GM18508 (cell line): Measurements from ENCODE around the gene THAP11.

Experiments
- ATAC-seq: cut with Tn5 transposase; IDR thresholded peaks from one replicate; pipeline ENCODE4 v1.9.1; 2021; ENCODE audit warnings: moderate number of reproducible peaks; ENCODE audit not compliant: insufficient read depth, unreplicated experiment

The THAP11 gene

DNA sequence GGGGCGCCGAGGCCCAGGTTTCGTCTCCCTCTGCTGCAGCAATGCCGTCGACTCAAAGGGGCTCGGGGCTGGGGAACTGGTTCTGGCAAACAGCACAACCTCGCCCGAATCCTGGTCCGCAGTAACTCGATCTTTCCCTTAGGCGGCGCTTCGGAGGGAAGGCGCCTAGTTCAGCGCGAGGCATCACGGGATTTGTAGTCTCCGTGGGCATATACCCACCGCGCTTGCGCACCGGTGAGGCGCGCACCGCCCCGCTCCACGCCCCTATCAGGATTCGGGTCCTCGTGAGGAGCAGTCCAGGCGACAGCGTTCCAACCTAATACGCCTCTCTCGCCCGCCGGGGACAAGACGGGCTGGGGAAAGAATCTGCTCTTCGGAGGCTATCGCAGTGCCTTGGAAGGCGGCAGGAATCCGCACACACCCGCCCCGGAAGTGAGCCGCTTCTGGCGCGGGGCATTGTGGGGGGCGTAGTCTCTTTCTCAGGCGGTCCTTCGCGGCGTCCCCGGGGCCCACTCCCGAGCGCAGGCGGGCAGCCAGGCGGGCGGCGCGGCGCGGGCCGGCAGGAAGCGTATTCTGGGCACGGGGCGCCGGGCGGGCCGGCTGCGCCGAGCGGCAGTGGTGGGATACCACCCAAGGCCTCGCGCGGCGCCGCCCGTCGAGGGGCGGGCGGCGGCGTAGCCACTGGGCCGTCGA, at the start of gene THAP11:
Gene THAP11, plus strand, starts transcription at position 505 of the 693 bp plus-strand sequence. CDS start 235 bp downstream, outside the sequence.
- no peak for ATAC-seq

DNA sequence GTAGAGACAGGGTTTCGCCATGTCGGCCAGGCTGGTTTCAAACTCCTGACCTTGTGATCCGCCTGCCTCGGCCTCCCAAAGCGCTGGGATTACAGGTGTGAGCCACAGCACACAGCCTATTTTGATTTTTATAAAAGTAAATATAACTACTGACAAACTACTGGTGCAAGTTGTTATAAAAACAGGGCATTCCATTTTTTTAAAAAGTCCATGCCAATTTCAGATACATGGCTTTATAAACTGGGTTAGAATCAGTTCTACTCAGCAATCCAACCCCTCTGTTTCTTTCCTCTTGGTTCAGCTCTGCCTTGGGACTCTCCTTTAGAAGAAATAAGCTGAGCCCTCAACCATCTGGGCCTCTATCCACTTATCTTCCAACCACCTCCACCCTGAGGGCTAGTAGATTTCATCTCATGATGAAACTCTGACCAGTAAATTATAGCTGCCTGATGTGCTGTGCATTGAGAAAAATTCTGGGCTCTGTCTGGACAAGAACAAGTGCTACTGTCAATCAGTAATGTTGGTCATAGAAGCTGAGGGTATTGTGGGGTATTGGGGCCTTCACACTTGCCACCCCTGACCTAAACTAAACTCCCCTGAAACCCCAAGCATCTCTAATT, 45.9 kb upstream of the THAP11 start:
- no peak for ATAC-seq

DNA sequence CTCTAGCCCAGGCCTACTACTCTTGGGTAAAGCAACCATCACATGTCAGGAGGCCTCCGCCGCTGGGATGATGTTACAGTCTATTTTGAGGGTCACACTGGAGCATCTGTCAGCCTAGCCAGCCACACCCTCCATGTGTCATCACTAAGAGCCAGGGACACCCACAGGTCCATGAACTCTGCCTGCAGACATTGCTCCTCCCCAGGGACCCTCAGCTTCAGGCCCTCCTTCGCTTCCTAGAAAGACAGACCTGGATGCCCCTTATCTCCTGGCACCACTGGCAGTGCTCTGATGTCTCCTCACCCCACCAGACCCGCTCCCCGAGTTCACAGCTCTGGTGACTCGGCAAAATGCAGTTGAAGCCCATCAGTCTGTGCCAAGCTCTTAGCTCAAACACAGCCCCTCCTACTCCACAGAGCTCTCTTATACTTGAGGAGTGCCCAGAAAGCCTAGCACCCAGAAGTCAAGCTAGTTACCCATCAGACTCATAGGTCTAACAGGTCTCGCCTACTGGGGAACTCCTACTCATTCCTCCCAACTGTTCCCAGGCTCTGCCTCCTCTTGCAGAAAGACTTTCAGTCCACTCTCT, 41.7 kb upstream of the THAP11 start:
- no peak for ATAC-seq

DNA sequence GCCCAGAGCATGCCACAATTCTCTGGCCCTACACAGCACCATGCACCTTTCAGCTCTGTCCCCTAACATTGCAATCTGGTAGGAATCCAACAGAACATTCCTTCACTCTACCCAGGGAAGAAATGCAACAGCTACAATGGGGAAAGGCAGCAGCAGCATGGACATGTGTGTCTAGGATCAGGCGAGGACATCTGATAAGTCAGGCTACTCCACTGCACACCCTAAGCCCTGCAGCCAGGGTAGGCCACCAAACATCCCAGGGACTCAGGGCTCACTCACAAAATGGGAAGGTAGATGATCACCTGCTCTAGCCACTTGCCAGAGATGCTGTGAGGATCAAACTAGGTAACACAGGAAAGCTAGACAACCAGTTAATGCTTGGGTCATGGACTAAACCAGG, 40.9 kb upstream of the THAP11 start:
- no peak for ATAC-seq

DNA sequence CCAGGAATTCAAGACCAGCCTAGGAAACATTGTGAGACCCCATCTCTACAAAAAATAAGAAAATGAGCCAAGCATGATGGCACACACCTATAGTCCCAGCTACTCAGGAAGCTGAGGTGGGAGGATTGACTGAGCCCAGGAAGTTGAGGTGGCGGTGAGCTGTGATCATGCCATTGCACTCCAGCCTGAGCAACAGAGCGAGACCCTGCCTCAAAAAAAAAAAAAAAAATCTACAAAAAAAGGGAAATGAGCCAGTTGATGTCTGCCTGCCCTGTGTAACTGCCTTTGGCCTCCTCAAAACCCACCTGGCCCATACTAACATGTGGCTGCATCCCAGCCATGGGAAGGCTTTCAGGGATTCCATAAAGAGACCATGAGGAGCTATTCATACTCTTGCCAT, 40.2 kb upstream of the THAP11 start:
- ATAC-seq: no peak

DNA sequence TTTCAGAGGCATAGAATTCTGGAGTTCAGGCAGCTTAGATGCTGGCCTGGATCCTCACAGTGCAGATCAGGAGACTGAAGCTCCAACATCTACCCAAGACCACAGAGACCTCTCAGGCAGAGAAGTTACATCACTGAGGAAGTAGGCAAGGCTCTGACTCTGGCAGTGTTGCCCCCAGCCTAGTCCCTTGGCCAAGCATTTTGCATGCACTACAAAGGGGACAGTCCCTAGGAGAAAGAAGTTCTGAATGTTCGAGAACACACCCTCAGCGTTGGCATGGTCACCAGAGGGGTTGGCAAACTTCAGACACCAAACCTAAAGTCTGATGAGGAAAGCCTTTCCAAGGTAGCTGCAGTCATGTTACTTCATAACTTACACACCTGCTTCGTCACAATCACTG, 38.2 kb upstream of the THAP11 start:
- no peak for ATAC-seq

DNA sequence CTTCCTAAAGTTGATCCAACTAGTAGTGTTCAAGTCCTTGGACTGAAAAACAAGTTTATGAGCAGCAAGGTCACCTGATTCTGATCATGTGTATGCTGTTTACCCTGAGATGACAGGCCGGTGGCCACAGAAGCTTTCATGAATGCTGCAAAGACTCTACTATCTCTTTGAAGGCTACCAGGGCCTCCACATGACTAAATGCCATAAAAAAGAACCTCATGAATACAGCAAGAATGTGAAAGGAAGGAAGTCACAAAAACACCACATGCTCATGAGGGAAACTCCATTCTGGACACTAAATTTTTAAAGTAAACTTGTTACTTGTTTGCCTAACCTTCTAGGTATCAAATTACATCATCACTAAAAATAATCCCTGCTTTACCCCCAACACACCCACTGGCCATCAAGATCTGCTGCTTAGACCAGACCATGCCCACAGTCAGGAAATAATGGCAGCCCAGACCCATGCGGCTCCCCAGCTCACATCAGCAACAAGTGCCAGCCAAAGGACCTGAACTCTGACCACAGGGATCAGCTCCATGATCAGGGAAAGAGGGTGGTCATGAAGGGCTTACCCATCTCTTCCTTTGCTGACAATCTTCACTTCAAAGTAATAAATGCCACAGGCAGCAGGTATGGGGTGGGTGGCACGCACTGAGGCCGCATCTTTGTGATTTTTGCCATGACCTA, 37.1 kb upstream of the THAP11 start:
- ATAC-seq: no peak

DNA sequence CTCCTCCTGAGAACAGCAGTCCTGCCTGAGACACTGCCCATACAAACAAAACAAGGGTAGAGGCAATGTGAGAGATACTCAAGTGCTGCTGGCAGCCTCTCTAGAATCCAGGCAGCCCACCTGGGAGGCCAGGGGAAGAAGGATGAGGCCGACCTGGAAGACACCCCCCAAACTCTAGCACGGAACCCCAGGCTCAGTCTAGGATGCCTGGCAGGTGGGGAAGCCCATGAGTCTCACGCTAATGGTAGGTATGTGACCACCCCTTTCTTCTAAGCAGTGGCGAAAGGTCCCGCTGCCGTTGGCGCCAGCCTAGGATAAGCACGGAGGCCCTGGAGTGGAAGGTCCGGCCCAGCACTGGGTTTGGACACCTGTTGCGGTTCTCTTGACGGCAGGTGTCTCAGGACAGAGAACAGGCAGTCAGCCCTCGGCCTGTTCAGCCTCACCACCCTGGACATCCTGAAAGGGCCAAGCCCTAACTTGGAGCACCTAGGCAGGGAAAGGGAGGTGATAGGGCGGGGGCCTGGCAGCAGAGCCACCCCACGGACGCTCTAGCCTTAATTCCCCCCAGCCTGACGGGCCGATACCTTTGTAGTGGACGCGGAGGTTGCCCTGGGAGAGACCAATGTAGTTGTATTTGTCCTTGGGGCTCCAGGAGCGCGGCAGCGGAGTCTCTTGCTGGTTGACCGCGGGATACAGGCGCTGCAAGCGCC, 36.2 kb upstream of the THAP11 start:
- no peak for ATAC-seq

DNA sequence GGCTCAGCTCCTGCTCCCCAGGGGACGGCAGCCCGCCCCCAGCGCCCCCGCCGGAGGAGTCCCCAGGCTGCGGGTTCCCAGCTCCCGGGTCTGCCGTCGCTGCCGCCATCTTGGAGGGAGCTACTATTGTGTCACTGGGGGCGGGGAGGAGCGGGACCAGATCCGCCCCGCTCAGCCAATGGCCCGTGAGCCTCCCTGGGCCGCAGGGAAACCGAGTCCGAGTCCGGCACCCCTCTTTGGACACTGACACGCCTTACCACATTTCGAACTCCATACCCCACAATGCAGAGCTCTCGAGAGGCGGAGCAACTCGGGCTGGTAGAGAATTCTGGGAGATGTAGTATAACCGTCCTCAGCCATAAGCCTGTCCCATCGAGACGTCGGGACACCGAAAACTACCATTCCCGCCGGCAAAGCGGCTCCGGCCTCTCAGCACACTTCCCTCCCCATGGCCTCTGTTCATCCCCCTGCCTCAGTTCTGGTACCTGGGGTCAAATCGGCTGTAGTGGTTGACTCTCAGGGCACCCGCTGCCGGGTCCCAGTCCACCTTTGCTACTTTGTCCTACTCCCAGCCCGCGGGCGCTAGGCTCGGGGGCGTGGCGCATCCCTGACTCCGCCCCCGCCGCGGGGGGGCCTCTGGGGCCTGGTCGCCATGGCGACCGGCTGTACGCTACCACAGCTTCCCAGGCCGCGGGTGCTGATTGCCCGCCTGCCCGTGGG, 35.5 kb upstream of the THAP11 start, which contains the start of the genes RANBP10 and TSNAXIP1:
Gene RANBP10, minus strand, starts transcription at position 133 of the 720 bp plus-strand sequence. Its CDS starts 24 bp downstream, at position 109.
Gene TSNAXIP1, plus strand, starts transcription at position 462 of the 720 bp plus-strand sequence. CDS start 261 bp downstream, outside the sequence.
- peak; percentile 89 for ATAC-seq

DNA sequence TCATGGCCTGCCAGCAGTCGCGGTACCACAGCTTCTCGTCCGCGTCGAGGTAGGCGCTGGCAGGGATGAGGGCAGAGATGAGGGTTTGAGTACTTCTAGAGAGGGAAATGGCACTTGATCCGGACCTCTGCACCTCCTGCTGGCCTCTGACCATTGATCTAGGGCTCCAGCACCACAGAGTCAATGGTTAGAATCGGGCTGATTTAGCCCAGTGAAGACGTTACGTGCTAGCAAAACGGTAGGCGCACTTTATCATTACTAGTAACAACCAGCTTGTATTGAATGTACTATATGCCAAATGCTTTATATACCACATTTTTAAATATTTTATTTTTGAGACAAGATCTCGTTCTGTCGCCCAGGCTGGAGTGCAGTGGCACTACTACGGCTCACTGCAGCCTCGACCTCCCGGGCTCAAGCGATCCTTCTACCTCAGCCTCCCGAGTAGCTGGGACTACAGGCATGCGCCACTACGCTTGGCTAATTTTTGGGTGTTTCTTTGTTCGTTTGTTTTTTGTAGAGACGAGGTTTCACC, 34.9 kb upstream of the THAP11 start:
- ATAC-seq: no peak

DNA sequence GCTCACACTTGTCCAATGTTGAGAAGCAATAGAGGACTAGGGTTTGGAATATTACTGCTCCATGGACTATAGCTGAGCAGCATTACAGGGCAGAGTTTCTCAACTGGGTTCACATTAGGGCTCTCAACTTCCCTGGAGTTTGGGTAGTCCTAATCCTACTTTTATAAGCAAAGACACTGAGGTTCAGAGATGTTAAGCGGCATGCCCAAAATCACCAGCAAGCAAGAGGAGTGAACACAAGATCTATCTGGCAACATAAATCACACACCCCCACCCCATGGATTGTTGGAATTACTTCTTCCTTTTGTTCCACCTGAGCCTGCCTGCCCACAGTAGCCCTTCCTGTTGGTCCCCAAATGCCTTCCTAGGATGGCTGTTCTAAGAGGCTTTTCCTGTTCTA, 30.2 kb upstream of the THAP11 start:
- no peak for ATAC-seq

DNA sequence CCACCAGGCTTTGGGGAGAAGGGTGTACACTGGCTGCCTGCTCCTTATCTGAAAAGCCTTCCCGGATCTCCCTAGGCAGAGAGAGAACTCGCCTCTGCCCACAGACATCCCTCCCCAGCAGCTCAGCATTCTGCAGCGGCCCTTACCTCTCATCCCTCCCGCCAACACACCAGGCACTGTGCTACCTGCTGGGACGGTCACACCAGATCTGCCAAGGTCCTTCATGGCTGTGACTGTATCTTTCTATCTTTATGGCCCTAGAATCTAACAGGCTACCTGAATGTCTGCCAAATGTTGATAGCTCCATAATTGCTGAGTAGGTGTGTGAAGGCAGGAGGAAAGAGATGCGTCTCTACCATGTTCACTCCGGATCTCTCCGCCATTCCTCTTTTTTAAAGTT, 27.6 kb upstream of the THAP11 start:
- ATAC-seq: no peak

DNA sequence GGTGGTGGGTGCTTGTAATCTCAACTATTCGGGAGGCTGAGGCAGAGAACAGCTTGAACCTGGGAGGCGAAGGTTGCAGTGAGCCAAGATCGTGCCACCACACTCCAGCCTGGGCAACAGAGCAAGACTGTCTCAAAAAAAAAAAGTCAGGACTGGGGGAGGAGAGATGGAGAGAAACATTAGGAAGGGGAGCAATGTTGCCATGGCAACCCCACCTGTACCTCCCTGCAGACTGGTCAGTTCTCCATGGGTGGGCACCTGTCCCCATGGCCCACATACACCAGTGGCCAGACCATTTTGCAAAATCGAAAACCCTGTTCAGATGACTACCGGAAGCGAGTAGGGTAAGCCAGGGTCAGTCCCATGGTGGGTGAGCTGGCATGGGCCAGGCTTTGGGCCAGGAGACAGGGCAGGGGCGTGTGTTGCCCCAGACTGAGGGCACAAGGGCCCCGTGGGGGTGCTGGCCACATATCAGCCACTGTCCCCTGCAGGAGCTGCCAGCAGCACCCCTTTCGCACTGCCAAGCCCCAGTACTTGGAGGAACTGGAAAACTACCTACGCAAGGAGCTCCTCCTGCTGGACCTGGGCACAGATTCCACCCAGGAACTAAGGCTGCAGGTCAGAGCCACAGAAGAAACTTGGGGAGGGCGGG, 21.4 kb upstream of the THAP11 start:
- ATAC-seq: no peak

DNA sequence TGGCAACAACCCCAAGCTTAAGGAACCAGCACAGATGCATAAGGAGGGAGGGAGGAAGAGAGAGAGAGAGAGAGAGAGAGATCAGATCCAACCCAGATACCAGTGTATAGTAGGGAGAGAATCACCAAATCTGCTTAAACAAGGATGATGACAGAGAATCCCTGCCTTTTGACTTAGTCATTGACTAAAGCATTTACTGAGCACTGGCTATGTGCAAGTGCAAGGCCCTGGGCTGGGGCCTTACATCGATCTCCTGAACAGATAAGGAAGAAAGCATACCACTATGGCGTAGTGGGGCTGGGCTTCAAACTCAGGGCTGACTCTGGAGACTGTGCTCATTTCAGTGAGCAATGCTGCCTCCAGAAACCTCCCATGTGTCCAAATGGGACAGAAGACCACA, 19.6 kb upstream of the THAP11 start:
- ATAC-seq: no peak

DNA sequence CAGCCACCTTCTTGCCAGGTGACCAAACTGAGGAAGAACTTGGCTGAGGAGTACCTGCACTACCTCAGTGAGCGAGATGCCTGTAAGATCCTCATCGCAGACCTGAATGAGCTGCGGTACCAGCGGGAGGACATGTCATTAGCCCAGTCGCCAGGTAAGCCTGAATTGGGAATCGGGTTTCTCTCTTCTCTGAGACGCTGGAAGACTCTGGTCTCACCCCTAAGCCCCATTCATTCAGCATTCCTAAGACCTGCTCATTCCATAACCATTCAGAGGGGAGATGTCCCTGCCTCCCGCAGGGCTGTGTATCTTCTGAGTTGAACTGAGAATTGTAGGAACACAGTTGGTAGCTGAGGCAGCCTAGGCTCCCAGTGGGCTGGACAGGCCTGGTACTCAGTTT, 17.0 kb upstream of the THAP11 start:
- no peak for ATAC-seq

DNA sequence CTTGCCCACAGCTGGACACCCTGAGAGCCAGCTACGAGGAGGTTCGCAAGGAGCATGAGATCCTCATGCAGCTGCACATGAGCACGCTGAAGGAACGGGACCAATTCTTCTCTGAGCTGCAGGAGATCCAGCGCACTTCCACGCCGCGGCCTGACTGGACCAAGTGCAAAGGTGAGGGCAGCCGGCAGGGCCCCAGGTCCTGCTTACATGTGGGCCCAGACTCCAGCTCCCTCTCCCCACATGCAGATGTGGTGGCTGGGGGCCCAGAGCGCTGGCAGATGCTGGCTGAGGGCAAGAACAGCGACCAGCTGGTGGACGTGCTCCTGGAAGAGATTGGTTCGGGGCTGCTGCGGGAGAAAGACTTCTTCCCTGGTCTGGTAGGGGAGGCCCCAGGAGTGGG, 16.2 kb upstream of the THAP11 start:
- ATAC-seq: no peak

DNA sequence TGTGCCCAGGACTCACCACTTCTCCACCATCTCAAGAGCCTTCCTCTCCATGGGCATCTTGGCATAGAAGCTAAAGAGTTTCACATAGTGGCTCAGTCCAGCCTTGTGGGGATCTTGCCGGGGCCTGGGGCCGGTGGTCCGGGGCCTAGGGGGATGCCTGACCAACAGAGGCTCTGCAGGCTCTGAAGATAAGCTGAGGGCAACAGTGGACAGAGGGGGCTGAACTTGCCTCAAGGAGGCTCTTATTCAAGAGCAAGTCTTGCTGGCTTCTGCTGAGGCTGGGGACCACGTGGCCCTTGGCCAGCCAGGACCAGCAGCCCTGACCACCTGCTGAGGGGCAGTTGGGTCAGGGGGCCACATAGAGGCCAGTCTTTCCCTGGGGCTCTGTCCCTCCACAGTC, 13.5 kb upstream of the THAP11 start:
- no peak for ATAC-seq

DNA sequence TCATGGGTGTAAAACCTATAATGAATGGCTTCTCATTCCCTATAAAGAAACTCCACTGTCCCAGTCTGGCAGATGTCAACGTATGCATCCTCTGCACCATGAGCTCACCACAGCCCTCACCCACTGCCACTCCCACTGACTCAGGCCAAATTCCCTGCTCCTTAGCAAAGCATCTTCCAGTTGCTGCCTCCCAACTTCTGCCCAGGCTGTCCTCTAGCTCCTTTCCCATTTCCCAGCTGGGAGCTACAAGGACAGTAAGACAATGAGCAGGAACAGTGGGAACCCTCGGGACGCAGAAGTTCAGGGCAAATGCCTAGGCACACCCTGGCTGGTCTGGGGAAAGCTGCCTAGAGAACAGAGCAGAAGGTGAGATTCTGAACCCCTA, 9.1 kb upstream of the THAP11 start:
- ATAC-seq: no peak
